ENCODE measurements around the gene SCG3. TPM values are rescaled to one million over a fixed set of nuclear protein-coding genes. Genes with fewer than 3 reads are reported as not detected.

The SCG3 gene
- total and polyA plus RNA-seq, 2 of the 4 experiments (the other 2 are of a cell fraction), result 0.02 TPM; not detected in 1

- Histone ChIP-seq H3K14ac (replicated peaks; ENCODE audit: low read depth, low read length) (no peak overlapping the region), H3K4me2 (ENCODE audit: low read depth, low read length) (no peak overlapping the region), H3K9ac (ENCODE audit: low read depth, low read length) (no peak overlapping the region), H4K20me1 (ENCODE audit: insufficient read depth, low read length) (no peaks in the 10 kb centered on the region), H3K27me3 (ENCODE audit: control insufficient read depth, insufficient read depth, low read length) (peaks cover 26% of the 10 kb centered on the region), H3K4ac (ENCODE audit: low read depth, low read length) (no peak overlapping the region), H3K56ac (ENCODE audit: extremely low read depth, insufficient read depth, low read length) (no peak overlapping the region), H3K23ac (ENCODE audit: low read depth, low read length) (no peak overlapping the region), H3K4me1 (ENCODE audit: control insufficient read depth, insufficient read depth, low read length) (no peaks in the 10 kb centered on the region), H2AK5ac (ENCODE audit: low read depth, low read length) (no peak overlapping the region), H3K27ac (ENCODE audit: insufficient read depth, low read length) (no peak overlapping the region), H2AK9ac (replicated peaks; ENCODE audit: low read depth, low read length, poor library complexity) (no peak overlapping the region), H3K79me1 (ENCODE audit: low read depth in 1 of 2, low read length in 2 of 2) (no peaks in the 10 kb centered on the region), H4K8ac (ENCODE audit: low read depth in 2 of 2, low read length in 2 of 2) (no peak overlapping the region), H3K36me3 (ENCODE audit: control insufficient read depth, insufficient read depth, low read length) (no peaks in the 10 kb centered on the region), H2AFZ (replicated peaks; ENCODE audit: low read length, poor library complexity) (no peak overlapping the region), H3K18ac (ENCODE audit: low read depth, low read length) (no peak overlapping the region), H2BK5ac (ENCODE audit: low read depth, low read length, poor library complexity, severe bottlenecking) (no peak overlapping the region), H2BK120ac (ENCODE audit: low read depth, low read length) (no peak overlapping the region), H2BK15ac (ENCODE audit: low read depth, low read length) (no peak overlapping the region), H3K4me3 (ENCODE audit: insufficient read depth, low read depth, low read length) (no peak overlapping the region), H2BK20ac (ENCODE audit: low read depth, low read length) (no peak overlapping the region), H3K9me3 (ENCODE audit: control insufficient read depth, insufficient read depth, low read length) (no peaks in the 10 kb centered on the region), H3K9me1 (ENCODE audit: insufficient read depth, low read length) (no peaks in the 10 kb centered on the region), H4K5ac (ENCODE audit: low read depth, low read length) (no peak overlapping the region), H4K91ac (ENCODE audit: insufficient read depth, low read depth, low read length) (no peak overlapping the region)
- dilution Hi-C loops (cut with HindIII; ENCODE audit: low sequenced_read_pairs, unreplicated experiment), result no loop called here
- TF ChIP-seq MAFK (IDR thresholded peaks at IDR 0.05; ENCODE audit: low read depth, low read length) (no peak), SMC3 (IDR thresholded peaks at IDR 0.05; ENCODE audit: low read depth, low read length) (no peak), RAD21 (IDR thresholded peaks at IDR 0.05; ENCODE audit: low read length) (no peak), CHD1 (IDR thresholded peaks at IDR 0.05; ENCODE audit: low read depth, low read length) (no peak), POLR2A (IDR thresholded peaks at IDR 0.05; ENCODE audit: low read depth, low read length) (no peak), BHLHE40 (IDR thresholded peaks at IDR 0.05; ENCODE audit: low read depth, low read length) (no peak), NFE2L2 (IDR thresholded peaks at IDR 0.05; ENCODE audit: low read depth, low read length) (no peak), RFX5 (IDR thresholded peaks at IDR 0.05; ENCODE audit: low read depth, low read length) (no peak), MXI1 (IDR thresholded peaks at IDR 0.05; ENCODE audit: borderline replicate concordance, low read depth, low read length) (no peak), FOS (IDR thresholded peaks at IDR 0.05; ENCODE audit: low read depth, low read length) (no peak), RCOR1 (IDR thresholded peaks at IDR 0.05; ENCODE audit: insufficient replicate concordance, low read length) (no peak), MAZ (IDR thresholded peaks at IDR 0.05; ENCODE audit: borderline replicate concordance, low read depth, low read length) (no peak)
- TF ChIP-seq, protein P1, sequence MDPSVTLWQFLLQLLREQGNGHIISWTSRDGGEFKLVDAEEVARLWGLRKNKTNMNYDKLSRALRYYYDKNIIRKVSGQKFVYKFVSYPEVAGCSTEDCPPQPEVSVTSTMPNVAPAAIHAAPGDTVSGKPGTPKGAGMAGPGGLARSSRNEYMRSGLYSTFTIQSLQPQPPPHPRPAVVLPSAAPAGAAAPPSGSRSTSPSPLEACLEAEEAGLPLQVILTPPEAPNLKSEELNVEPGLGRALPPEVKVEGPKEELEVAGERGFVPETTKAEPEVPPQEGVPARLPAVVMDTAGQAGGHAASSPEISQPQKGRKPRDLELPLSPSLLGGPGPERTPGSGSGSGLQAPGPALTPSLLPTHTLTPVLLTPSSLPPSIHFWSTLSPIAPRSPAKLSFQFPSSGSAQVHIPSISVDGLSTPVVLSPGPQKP (IDR thresholded peaks at IDR 0.05; ENCODE audit: borderline replicate concordance, low read depth, low read length), result no peak
- TF ChIP-seq, protein P2, sequence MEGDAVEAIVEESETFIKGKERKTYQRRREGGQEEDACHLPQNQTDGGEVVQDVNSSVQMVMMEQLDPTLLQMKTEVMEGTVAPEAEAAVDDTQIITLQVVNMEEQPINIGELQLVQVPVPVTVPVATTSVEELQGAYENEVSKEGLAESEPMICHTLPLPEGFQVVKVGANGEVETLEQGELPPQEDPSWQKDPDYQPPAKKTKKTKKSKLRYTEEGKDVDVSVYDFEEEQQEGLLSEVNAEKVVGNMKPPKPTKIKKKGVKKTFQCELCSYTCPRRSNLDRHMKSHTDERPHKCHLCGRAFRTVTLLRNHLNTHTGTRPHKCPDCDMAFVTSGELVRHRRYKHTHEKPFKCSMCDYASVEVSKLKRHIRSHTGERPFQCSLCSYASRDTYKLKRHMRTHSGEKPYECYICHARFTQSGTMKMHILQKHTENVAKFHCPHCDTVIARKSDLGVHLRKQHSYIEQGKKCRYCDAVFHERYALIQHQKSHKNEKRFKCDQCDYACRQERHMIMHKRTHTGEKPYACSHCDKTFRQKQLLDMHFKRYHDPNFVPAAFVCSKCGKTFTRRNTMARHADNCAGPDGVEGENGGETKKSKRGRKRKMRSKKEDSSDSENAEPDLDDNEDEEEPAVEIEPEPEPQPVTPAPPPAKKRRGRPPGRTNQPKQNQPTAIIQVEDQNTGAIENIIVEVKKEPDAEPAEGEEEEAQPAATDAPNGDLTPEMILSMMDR (conservative IDR thresholded peaks at IDR 0.05; ENCODE audit: low read depth, low read length), result no peak
- TF ChIP-seq, protein P3, sequence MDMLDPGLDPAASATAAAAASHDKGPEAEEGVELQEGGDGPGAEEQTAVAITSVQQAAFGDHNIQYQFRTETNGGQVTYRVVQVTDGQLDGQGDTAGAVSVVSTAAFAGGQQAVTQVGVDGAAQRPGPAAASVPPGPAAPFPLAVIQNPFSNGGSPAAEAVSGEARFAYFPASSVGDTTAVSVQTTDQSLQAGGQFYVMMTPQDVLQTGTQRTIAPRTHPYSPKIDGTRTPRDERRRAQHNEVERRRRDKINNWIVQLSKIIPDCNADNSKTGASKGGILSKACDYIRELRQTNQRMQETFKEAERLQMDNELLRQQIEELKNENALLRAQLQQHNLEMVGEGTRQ (IDR thresholded peaks at IDR 0.05; ENCODE audit: low read depth, low read length), result no peak
- POLR2A ChIA-PET (ENCODE audit: unreplicated experiment), result no interaction called here
- no TSS peak for BruUV-seq (replicated peaks)
- CTCF ChIA-PET, result interaction anchor here (1.4 kb wide), 1 partner anchor 10 kb away, joined by 4 read pairs; no protein-coding TSS in a partner anchor
- WGBS, 2 experiments (ENCODE audit: extremely low coverage in 2 of 2, insufficient read length in 1 of 2), result no CpG with 5 or more reads among the region's 9 CpGs
- intact Hi-C loops (cut with micrococcal nuclease), result no loop called here
- in situ Hi-C loops (cut with MboI; ENCODE audit: low sequenced_read_pairs), result no loop called here
- DNase-seq, result no peak
- ATAC-seq (ENCODE audit: low read depth), result no peak
These were observed 9.1 kb upstream of the SCG3 start for GRCh38 chr15:51672155-51672687.
